ENCODE results near the gene PPP2CA. TPM values are rescaled to one million over a fixed set of nuclear protein-coding genes. Genes with fewer than 3 reads are reported as not detected.
A peak's percentile ranks its signal among the peaks of the same experiment; 100 is the strongest.

The PPP2CA gene
- total and polyA plus RNA-seq, 2 experiments from 2014 or later: 184 to 223 TPM

GRCh38 chr5:134145041-134145757 lies 80.7 kb downstream of the PPP2CA start:
- Histone ChIP-seq H4K20me1 (ENCODE audit: insufficient read depth) (peaks cover 3% of the 10 kb centered on the region; the same call in 1 of the 2 replicates), H3K36me3 (ENCODE audit: low read depth) (peaks cover 13% of the 10 kb centered on the region; the same call in 1 of the 2 replicates), H3F3A (ENCODE audit: insufficient read depth) (peaks cover 19% of the 10 kb centered on the region), H3K27me3 (replicated peaks; ENCODE audit: insufficient read depth) (no peaks in the 10 kb centered on the region), H3K9me3 (ENCODE audit: low read depth) (no peaks in the 10 kb centered on the region), H2AFZ (no peak overlapping the region), H3K4me1 (ENCODE audit: insufficient read depth) (peaks cover 6% of the 10 kb centered on the region; the same call in 1 of the 2 replicates), H3K9ac (no peak overlapping the region; the same call in 1 of the 2 replicates), H3K9me2 (ENCODE audit: insufficient read depth) (no peaks in the 10 kb centered on the region), H3K79me2 (ENCODE audit: insufficient read depth) (peaks cover 66% of the 10 kb centered on the region), H3K4me2 (ENCODE audit: unreplicated experiment) (no peak overlapping the region), H3K27ac (peak overlapping the region; percentile 17; the same call in 1 of the 2 replicates), H3K4me3 (no peak overlapping the region)
- no peak for DNase-seq
- in situ Hi-C loops (cut with MboI): no loop called here
- WGBS, 2 experiments (ENCODE audit: low coverage in 1 of 2, low lambda C conversion rate in 2 of 2, missing lambda C conversion rate in 2 of 2): 5 to 24% methylated on average over 1 of the region's 1 CpG
- TF ChIP-seq EZH2phosphoT487 (IDR thresholded peaks at IDR 0.05; ENCODE audit: insufficient read depth, low read depth): no peak
- TF ChIP-seq EZH2 (IDR thresholded peaks at IDR 0.05; ENCODE audit: insufficient read depth, poor library complexity, severe bottlenecking): no peak

Small RNAs within 50 kb of the gene (microRNA-seq; reads per million reads assigned to microRNA genes)
- not detected for gene MIR3661 (ENCODE audit: borderline number of aligned reads)

Small RNAs within 50 kb of the gene (small RNA-seq; reads per million reads assigned to genes)
- gene MIR3661 (ENCODE audit: low read depth, low replicate concordance): not detected

Other genes starting within 250 kb of the PPP2CA start
- 329 and 332 TPM in 2 replicates for gene VDAC1, start 221.1 kb downstream of the PPP2CA start, total RNA-seq (2014; rRNA removed; shearing (Covaris generic))
- 318 and 337 TPM in 2 replicates for gene VDAC1, start 221.1 kb downstream of the PPP2CA start, polyA plus RNA-seq (2016; fragmentation: Nextera tagmentation; extraction: Ambion mirVana)
- 1.4 and 2.5 TPM in 2 replicates for gene TCF7, start 111.4 kb downstream of the PPP2CA start, total RNA-seq (2014; rRNA removed; shearing (Covaris generic))
- gene TCF7, start 111.4 kb downstream of the PPP2CA start, polyA plus RNA-seq (2016; fragmentation: Nextera tagmentation; extraction: Ambion mirVana): 2.4 and 2.7 TPM in 2 replicates
- gene SKP1, start 49.1 kb downstream of the PPP2CA start, total RNA-seq (2014; rRNA removed; shearing (Covaris generic)): 238 and 245 TPM in 2 replicates
- gene SKP1, start 49.1 kb downstream of the PPP2CA start, polyA plus RNA-seq (2016; fragmentation: Nextera tagmentation; extraction: Ambion mirVana): 1,125 and 1,145 TPM in 2 replicates
- 0.65 TPM in 1 of 2 replicates, not detected in the other for gene CDKL3, start 141.1 kb upstream of the PPP2CA start, total RNA-seq (2014; rRNA removed; shearing (Covaris generic))
- gene CDKL3, start 141.1 kb upstream of the PPP2CA start, polyA plus RNA-seq (2016; fragmentation: Nextera tagmentation; extraction: Ambion mirVana): 3.9 and 4.1 TPM in 2 replicates
- 15.7 and 21.7 TPM in 2 replicates for gene UBE2B, start 145.5 kb upstream of the PPP2CA start, total RNA-seq (2014; rRNA removed; shearing (Covaris generic))
- 350 and 376 TPM in 2 replicates for gene UBE2B, start 145.5 kb upstream of the PPP2CA start, polyA plus RNA-seq (2016; fragmentation: Nextera tagmentation; extraction: Ambion mirVana)
- gene CDKN2AIPNL, start 185.8 kb upstream of the PPP2CA start, total RNA-seq (2014; rRNA removed; shearing (Covaris generic)): 22.1 and 26.0 TPM in 2 replicates
- 36.1 and 39.9 TPM in 2 replicates for gene CDKN2AIPNL, start 185.8 kb upstream of the PPP2CA start, polyA plus RNA-seq (2016; fragmentation: Nextera tagmentation; extraction: Ambion mirVana)

All from GM23248 (cell line).